Activated CD8-positive, alpha-beta T cell treated with anti-CD3 and anti-CD28 coated beads for 36 hours (primary cell): ENCODE results near the gene GNB1. TPM values are rescaled to one million over a fixed set of nuclear protein-coding genes. Genes with fewer than 3 reads are reported as not detected.

Experiments used
- ATAC-seq: fragments of 200-7000 bp; cut with Tn5 transposase; one replicate; pipeline ENCODE4 v1.10.0; 2021; ENCODE audit warnings: mild to moderate bottlenecking, moderate library complexity
- CTCF ChIA-PET: fragments of 350-600 bp; sonication (Branson Sonifier 250); formaldehyde crosslinking; loops from one replicate; lab custom pipeline; 2021; ENCODE audit warnings: antibody characterized with exemption; lab: Charles Lee
- POLR2A ChIA-PET: fragments of 350-600 bp; sonication (Branson Sonifier 250); formaldehyde crosslinking; loops from one replicate; lab custom pipeline; 2021; ENCODE audit warnings: antibody characterized with exemption; lab: Charles Lee
- DNase-seq: peaks from one replicate; pipeline ENCODE4 v3.0.0-alpha.2; 2020
- H3K27ac Mint-ChIP-seq: one replicate; pipeline ENCODE4 v1.8.0; 2021; ENCODE audit warnings: mild to moderate bottlenecking, mixed read lengths
- H3K27me3 Mint-ChIP-seq: one replicate; pipeline ENCODE4 v1.8.0; 2021; ENCODE audit warnings: mixed read lengths
- H3K36me3 Mint-ChIP-seq: one replicate; pipeline ENCODE4 v1.8.0; 2021; ENCODE audit warnings: low read depth, mixed read lengths
- H3K4me1 Mint-ChIP-seq: one replicate; pipeline ENCODE4 v1.8.0; 2021; ENCODE audit warnings: low read depth, mixed read lengths
- H3K4me3 Mint-ChIP-seq: one replicate; pipeline ENCODE4 v1.8.0; 2021; ENCODE audit warnings: mild to moderate bottlenecking, moderate library complexity, mixed read lengths
- H3K9me3 Mint-ChIP-seq: one replicate; pipeline ENCODE4 v1.8.0; 2021; ENCODE audit warnings: mixed read lengths
- CTCF ChIP-seq: fragments of 200-600 bp; IDR thresholded peaks from one replicate; pipeline ENCODE4 v1.8.0; 2022; ENCODE audit warnings: antibody characterized with exemption, mild to moderate bottlenecking
- intact Hi-C: fragments of 100-400 bp; cut with micrococcal nuclease; formaldehyde crosslinking; loops from one replicate; pipeline ENCODE4 v1.10.0; 2022
- total RNA-seq, 2 experiments: library from RNA; stranded (reverse); gene quantifications; one replicate each; pipeline ENCODE4 v1.2.3, GENCODE V29; 2021

Gene GNB1
- total RNA-seq, 2 experiments from 2014 or later, result 318 to 330 TPM

- Mint-ChIP-seq H3K27ac (peak overlapping the region; percentile 46), H3K27me3 (no peaks in the 10 kb centered on the region), H3K9me3 (no peaks in the 10 kb centered on the region), H3K4me1 (peaks cover 66% of the 10 kb centered on the region), H3K36me3 (peaks cover 34% of the 10 kb centered on the region), H3K4me3 (no peak overlapping the region)
- CTCF ChIA-PET, result interaction anchor here (0.9 to 1.9 kb wide), 3 partner anchors 24 to 94 kb away, joined by 3 to 4 read pairs (median 3); no protein-coding TSS in a partner anchor
- ATAC-seq, result no peak
- no peak for TF ChIP-seq CTCF
- intact Hi-C loops, result no loop called here
- POLR2A ChIA-PET, result interaction anchor here (0.6 to 1.9 kb wide), 5 partner anchors 9 to 59 kb away, joined by 3 to 5 read pairs (median 3); no protein-coding TSS in a partner anchor
- DNase-seq, result no peak
Observed at GRCh38 chr1:1883092-1883873, 7.6 kb downstream of the GNB1 start.

- ATAC-seq (no peak), DNase-seq (no peak)
- intact Hi-C loops, result no loop called here
- H3K36me3 Mint-ChIP-seq, result peaks cover 32% of the 10 kb centered on the region
- no peaks in the 10 kb centered on the region for H3K9me3 Mint-ChIP-seq
- H3K27ac Mint-ChIP-seq, result peak overlapping the region; percentile 41
- H3K4me3 Mint-ChIP-seq, result no peak overlapping the region
- ChIA-PET CTCF (interaction anchor here (1.3 kb wide), 1 partner anchor 93 kb away, joined by 3 read pairs; no protein-coding TSS in a partner anchor), POLR2A (interaction anchor here (0.9 to 2.2 kb wide), 4 partner anchors 10 to 66 kb away, joined by 3 to 8 read pairs (median 4); no protein-coding TSS in a partner anchor)
- no peaks in the 10 kb centered on the region for H3K27me3 Mint-ChIP-seq
- peaks cover 62% of the 10 kb centered on the region for H3K4me1 Mint-ChIP-seq
- no peak for TF ChIP-seq CTCF
Observed at GRCh38 chr1:1881727-1882126, 9.2 kb downstream of the GNB1 start.

- ChIA-PET CTCF (interaction anchor here (1.9 kb wide), 1 partner anchor 25 kb away, joined by 8 read pairs; no protein-coding TSS in a partner anchor), POLR2A (interaction anchor here (0.8 to 2.2 kb wide), 3 partner anchors 8 to 11 kb away, joined by 3 to 8 read pairs (median 4); no protein-coding TSS in a partner anchor)
- Mint-ChIP-seq H3K9me3 (no peaks in the 10 kb centered on the region), H3K4me3 (no peak overlapping the region), H3K27me3 (no peaks in the 10 kb centered on the region), H3K27ac (peak overlapping the region; percentile 53), H3K36me3 (peaks cover 36% of the 10 kb centered on the region), H3K4me1 (peaks cover 66% of the 10 kb centered on the region)
- ATAC-seq (no peak), DNase-seq (no peak)
- no peak for TF ChIP-seq CTCF
- intact Hi-C loops, result no loop called here
Observed at GRCh38 chr1:1880617-1881312, 10.1 kb downstream of the GNB1 start.

- DNase-seq, result no peak
- no peaks in the 10 kb centered on the region for H3K27me3 Mint-ChIP-seq
- peaks cover 45% of the 10 kb centered on the region for H3K36me3 Mint-ChIP-seq
- intact Hi-C loops, result no loop called here
- ChIA-PET CTCF (interaction anchor here (1.9 kb wide), 1 partner anchor 26 kb away, joined by 8 read pairs; no protein-coding TSS in a partner anchor), POLR2A (interaction anchor here (0.8 to 2.2 kb wide), 2 partner anchors 8 to 9 kb away, joined by 3 to 8 read pairs; no protein-coding TSS in a partner anchor)
- H3K4me1 Mint-ChIP-seq, result peaks cover 73% of the 10 kb centered on the region
- no peak for ATAC-seq
- no peaks in the 10 kb centered on the region for H3K9me3 Mint-ChIP-seq
- no peak for TF ChIP-seq CTCF
- H3K4me3 Mint-ChIP-seq, result no peak overlapping the region
- peak overlapping the region; percentile 48 for H3K27ac Mint-ChIP-seq
Observed at GRCh38 chr1:1879942-1880341, 10.9 kb downstream of the GNB1 start.
